Coronary artery (tissue), 2 donors: ENCODE results near the gene TMEFF2.

ENCODE experiments used
- DNase-seq: peaks from one replicate; pipeline ENCODE4 v3.0.0-alpha.2; 2017; ENCODE audit warnings: low spot score
- H3K27ac ChIP-seq, 2 donors: fragments of 200-600 bp; sonication (generic); one replicate each; pipeline ENCODE4 v1.5.1; 2016 to 2019
- H3K4me3 ChIP-seq: fragments of 200-600 bp; sonication (generic); 2 replicates; pipeline ENCODE4 v1.5.1; 2016; ENCODE audit warnings: mild to moderate bottlenecking, moderate library complexity
- CTCF ChIP-seq: fragments of 200-600 bp; sonication (generic); IDR thresholded peaks from one replicate; pipeline ENCODE4 v1.5.1; 2019; ENCODE audit warnings: antibody characterized with exemption

TMEFF2 gene

GRCh38 chr2:192186806-192187205 is 7.9 kb downstream of the TMEFF2 start:
- no peak overlapping the region for H3K27ac ChIP-seq
- TF ChIP-seq CTCF = no peak
- H3K4me3 ChIP-seq = no peak overlapping the region
- no peak for DNase-seq

GRCh38 chr2:192184349-192184748 is 10.4 kb downstream of the TMEFF2 start:
- Histone ChIP-seq H3K4me3 (no peak overlapping the region), H3K27ac (no peak overlapping the region)
- no peak for TF ChIP-seq CTCF
- no peak for DNase-seq

- no peak for TF ChIP-seq CTCF
- no peak for DNase-seq
- no peak overlapping the region for H3K27ac ChIP-seq
- no peak overlapping the region for H3K4me3 ChIP-seq
Measured at GRCh38 chr2:192183296-192183695, 11.4 kb downstream of the TMEFF2 start.

- no peak overlapping the region for H3K4me3 ChIP-seq
- TF ChIP-seq CTCF = no peak
- no peak for DNase-seq
- H3K27ac ChIP-seq = no peak overlapping the region
Measured at GRCh38 chr2:192166946-192167345, 27.8 kb downstream of the TMEFF2 start.

GRCh38 chr2:192165842-192166241 is 28.9 kb downstream of the TMEFF2 start:
- Histone ChIP-seq H3K4me3 (no peak overlapping the region), H3K27ac (no peak overlapping the region)
- no peak for DNase-seq
- TF ChIP-seq CTCF = no peak

- Histone ChIP-seq H3K27ac (no peak overlapping the region), H3K4me3 (peak overlapping the region; percentile 49)
- peak; percentile 76 for TF ChIP-seq CTCF
- DNase-seq = no peak
Measured at GRCh38 chr2:192162392-192163042, 32.2 kb downstream of the TMEFF2 start.

- no peak for DNase-seq
- no peak overlapping the region for H3K4me3 ChIP-seq
- TF ChIP-seq CTCF = no peak
- no peak overlapping the region for H3K27ac ChIP-seq
Measured at GRCh38 chr2:192161656-192162290, 33.0 kb downstream of the TMEFF2 start.
